Ascending aorta (tissue), 2 donors: ENCODE measurements around the gene HOXD8. TPM values are rescaled to one million over a fixed set of nuclear protein-coding genes. Genes with fewer than 3 reads are reported as not detected.

Experiments
- DNase-seq, 2 donors: peaks; one replicate each; pipeline ENCODE4 v3.0.0-alpha.2; 2019; ENCODE audit warnings: low spot score in 2 of 2
- H3K27ac ChIP-seq, 2 donors: fragments of 200-600 bp; sonication (generic); one replicate each; pipeline ENCODE4 v1.5.1; 2016 to 2017; ENCODE audit warnings: mild to moderate bottlenecking in 1 of 2
- H3K27me3 ChIP-seq: fragments of 200-600 bp; sonication (generic); one replicate; pipeline ENCODE4 v1.5.1; 2017
- H3K36me3 ChIP-seq, 2 donors: fragments of 200-600 bp; sonication (generic); one replicate each; pipeline ENCODE4 v1.5.1; 2016
- H3K4me1 ChIP-seq, 2 donors: fragments of 200-600 bp; sonication (generic); one replicate each; pipeline ENCODE4 v1.5.1; 2016 to 2017; ENCODE audit warnings: mild to moderate bottlenecking in 1 of 2
- H3K4me3 ChIP-seq, 2 donors: fragments of 200-600 bp; sonication (generic); one replicate each; pipeline ENCODE4 v1.5.1; 2016 to 2017; ENCODE audit warnings: mild to moderate bottlenecking in 1 of 2
- H3K9me3 ChIP-seq, 2 donors: fragments of 200-600 bp; sonication (generic); one replicate each; pipeline ENCODE4 v1.5.1; 2016
- CTCF ChIP-seq, 3 experiments: fragments of 200-600 bp in 2 of 3; fragments of 450-650 bp in 1 of 3; sonication (generic) in 2 of 3; IDR thresholded peaks; one replicate each; pipeline ENCODE4 v1.5.1; 2016 to 2019; ENCODE audit warnings: antibody characterized with exemption in 3 of 3, mild to moderate bottlenecking in 1 of 3, moderate library complexity in 1 of 3
- intact Hi-C: fragments of 100-400 bp; cut with DNase I; formaldehyde crosslinking; loops from one replicate; pipeline ENCODE4 v1.15.1; 2023
- total RNA-seq: library from RNA; depleted of rRNA; stranded (reverse); fragments of >200 nt; gene quantifications from one replicate; pipeline ENCODE4 v1.1.0, GENCODE V29; 2016

Gene HOXD8
- total RNA-seq, 1 donor from 2014 or later: 19.8 TPM

- Histone ChIP-seq H3K4me3 (peak overlapping the region; percentile 53 to 61), H3K27me3 (peaks cover 81% of the 10 kb centered on the region), H3K4me1 (peaks cover 18 to 19% of the 10 kb centered on the region in 2 donors), H3K27ac (no peak overlapping the region), H3K36me3 (no peaks in the 10 kb centered on the region), H3K9me3 (no peaks in the 10 kb centered on the region)
- DNase-seq: no peak
- TF ChIP-seq CTCF (IDR thresholded peaks at IDR 0.05): no peak
- intact Hi-C loops: loop anchor here (5.0 to 10.0 kb wide), 3 partner anchors 844 to 1762 kb away; partner anchors contain the start of gene SP9
Measured at GRCh38 chr2:176096243-176096985, 33.1 kb upstream of the HOXD8 start.

- Histone ChIP-seq H3K36me3 (no peaks in the 10 kb centered on the region), H3K4me1 (peaks cover 18 to 19% of the 10 kb centered on the region in 2 donors), H3K4me3 (peak overlapping the region; percentile 53 to 61), H3K9me3 (no peaks in the 10 kb centered on the region), H3K27ac (no peak overlapping the region), H3K27me3 (peaks cover 74% of the 10 kb centered on the region)
- intact Hi-C loops: loop anchor here (5.0 to 10.0 kb wide), 3 partner anchors 845 to 1762 kb away; partner anchors contain the start of gene SP9
- TF ChIP-seq CTCF (IDR thresholded peaks at IDR 0.05): peak; percentile 66 to 78 (median 72)
- peak in 1 of 2 donors; percentile 77 for DNase-seq
Measured at GRCh38 chr2:176096986-176097819, 32.3 kb upstream of the HOXD8 start.

GRCh38 chr2:176097820-176098365, 31.6 kb upstream of the HOXD8 start:
- Histone ChIP-seq H3K9me3 (no peaks in the 10 kb centered on the region), H3K4me1 (peaks cover 13 to 19% of the 10 kb centered on the region in 2 donors), H3K27me3 (peaks cover 67% of the 10 kb centered on the region), H3K36me3 (no peaks in the 10 kb centered on the region), H3K4me3 (no peak overlapping the region), H3K27ac (no peak overlapping the region)
- intact Hi-C loops: loop anchor here (5.0 to 10.0 kb wide), 3 partner anchors 846 to 1763 kb away; partner anchors contain the start of gene SP9
- no peak for DNase-seq
- no peak for TF ChIP-seq CTCF (IDR thresholded peaks at IDR 0.05)

- TF ChIP-seq CTCF (IDR thresholded peaks at IDR 0.05): no peak
- Histone ChIP-seq H3K27ac (no peak overlapping the region), H3K9me3 (no peaks in the 10 kb centered on the region), H3K27me3 (peaks cover 60% of the 10 kb centered on the region), H3K36me3 (no peaks in the 10 kb centered on the region), H3K4me1 (peaks cover 13 to 14% of the 10 kb centered on the region in 2 donors), H3K4me3 (no peak overlapping the region)
- no peak for DNase-seq
- intact Hi-C loops: loop anchor here (5.0 to 10.0 kb wide), 3 partner anchors 846 to 1764 kb away; partner anchors contain the start of gene SP9
Measured at GRCh38 chr2:176098366-176099158, 30.9 kb upstream of the HOXD8 start.
